ENCODE results near the gene ETNK1.

ETNK1 gene

DNA sequence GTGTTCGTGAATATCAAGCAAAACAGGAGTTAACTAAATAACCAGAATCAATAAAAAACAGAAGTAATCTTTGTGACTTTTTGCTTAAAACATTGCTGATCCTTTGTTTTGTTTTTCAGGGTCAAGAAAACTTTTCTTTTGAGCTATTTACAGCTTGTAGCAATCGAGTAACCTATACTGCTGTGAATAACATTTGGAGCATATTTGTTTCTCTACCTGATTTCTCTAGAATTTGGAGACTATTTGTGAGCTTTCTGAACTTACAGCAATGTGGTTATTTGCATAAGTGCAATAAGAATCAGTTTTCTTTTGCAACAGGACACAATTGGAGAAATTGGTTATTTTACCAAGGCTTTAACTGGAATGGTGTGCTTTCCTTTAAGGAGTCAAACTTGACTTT lies 7.3 kb upstream of the ETNK1 start:
- no peak for DNase-seq (ENCODE audit: low read depth)
- H3K4me3 ChIP-seq (ENCODE audit: low read depth, low read length), result no peak overlapping the region
- TF ChIP-seq, protein P1, sequence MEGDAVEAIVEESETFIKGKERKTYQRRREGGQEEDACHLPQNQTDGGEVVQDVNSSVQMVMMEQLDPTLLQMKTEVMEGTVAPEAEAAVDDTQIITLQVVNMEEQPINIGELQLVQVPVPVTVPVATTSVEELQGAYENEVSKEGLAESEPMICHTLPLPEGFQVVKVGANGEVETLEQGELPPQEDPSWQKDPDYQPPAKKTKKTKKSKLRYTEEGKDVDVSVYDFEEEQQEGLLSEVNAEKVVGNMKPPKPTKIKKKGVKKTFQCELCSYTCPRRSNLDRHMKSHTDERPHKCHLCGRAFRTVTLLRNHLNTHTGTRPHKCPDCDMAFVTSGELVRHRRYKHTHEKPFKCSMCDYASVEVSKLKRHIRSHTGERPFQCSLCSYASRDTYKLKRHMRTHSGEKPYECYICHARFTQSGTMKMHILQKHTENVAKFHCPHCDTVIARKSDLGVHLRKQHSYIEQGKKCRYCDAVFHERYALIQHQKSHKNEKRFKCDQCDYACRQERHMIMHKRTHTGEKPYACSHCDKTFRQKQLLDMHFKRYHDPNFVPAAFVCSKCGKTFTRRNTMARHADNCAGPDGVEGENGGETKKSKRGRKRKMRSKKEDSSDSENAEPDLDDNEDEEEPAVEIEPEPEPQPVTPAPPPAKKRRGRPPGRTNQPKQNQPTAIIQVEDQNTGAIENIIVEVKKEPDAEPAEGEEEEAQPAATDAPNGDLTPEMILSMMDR (IDR thresholded peaks at IDR 0.05; ENCODE audit: low read depth, low read length, missing control alignments), result no peak

DNA sequence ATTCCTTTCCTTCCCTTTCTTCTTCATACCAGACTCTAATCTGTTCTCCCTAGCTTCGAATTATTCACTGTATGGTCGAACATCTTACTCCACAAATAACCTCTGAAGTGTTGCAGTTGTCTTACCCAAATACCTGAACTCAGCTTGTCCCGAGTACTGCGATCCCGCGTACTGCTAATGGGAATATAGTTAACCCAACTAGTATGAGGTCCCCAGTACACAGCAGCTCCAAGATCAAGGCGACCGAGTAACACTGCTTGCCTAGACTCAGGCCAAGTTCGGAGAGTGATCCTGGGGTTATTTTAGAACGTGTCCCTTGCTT lies 462 bp upstream of the ETNK1 start:
- H3K4me3 ChIP-seq (ENCODE audit: low read depth, low read length), result peak overlapping the region; percentile 92
- TF ChIP-seq, protein P1 (IDR thresholded peaks at IDR 0.05; ENCODE audit: low read depth, low read length, missing control alignments), result no peak
- no peak for DNase-seq (ENCODE audit: low read depth)

DNA sequence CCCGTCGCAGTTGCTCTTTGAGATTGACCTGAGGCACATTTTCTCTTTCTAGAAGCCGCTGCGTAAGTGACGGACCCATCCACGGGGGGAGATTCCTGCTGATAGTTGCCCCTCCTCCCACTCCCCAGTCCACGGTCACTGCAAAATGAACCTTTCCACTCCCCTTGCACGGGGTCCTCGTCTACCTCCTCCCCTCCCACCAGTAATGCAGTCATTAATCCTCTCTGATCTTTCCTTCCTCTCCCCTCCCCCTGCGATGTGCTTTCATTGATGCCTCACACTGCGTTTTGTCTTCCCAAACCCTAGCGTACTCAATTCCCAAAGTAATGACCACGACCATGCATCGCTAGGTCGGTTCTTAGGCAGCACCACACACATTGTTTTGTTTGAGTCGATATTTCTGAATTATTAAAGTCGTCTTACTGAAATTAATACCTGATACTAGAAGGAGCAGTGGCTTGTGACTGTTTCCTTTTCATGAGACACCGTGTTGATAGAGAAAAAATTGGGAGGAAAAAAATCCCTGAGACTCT lies 857 bp downstream of the ETNK1 start:
- no peak for DNase-seq (ENCODE audit: low read depth)
- peak overlapping the region; percentile 92 for H3K4me3 ChIP-seq (ENCODE audit: low read depth, low read length)
- TF ChIP-seq, protein P1 (IDR thresholded peaks at IDR 0.05; ENCODE audit: low read depth, low read length, missing control alignments), result no peak

DNA sequence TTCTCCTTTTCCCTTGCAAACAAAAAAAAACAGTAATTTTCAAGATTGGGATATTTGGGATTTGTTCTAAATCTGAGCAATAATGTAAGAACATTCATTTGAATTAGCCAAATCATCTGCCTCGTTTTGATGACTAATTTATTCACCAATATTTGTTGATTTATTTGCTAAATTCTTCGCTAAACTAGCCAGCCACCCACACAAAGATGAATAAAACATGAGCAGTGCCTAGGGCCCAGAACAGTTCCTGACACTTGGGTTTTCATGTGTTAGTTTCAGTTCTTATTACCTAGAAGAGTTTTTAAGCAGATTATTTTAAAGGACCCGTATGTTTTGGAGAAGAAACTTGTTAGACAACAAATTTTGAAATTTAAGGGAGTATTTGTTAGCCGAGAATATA lies 1.4 kb downstream of the ETNK1 start:
- peak; percentile 38 for DNase-seq (ENCODE audit: low read depth)
- H3K4me3 ChIP-seq (ENCODE audit: low read depth, low read length), result peak overlapping the region; percentile 92
- TF ChIP-seq, protein P1 (IDR thresholded peaks at IDR 0.05; ENCODE audit: low read depth, low read length, missing control alignments), result no peak

DNA sequence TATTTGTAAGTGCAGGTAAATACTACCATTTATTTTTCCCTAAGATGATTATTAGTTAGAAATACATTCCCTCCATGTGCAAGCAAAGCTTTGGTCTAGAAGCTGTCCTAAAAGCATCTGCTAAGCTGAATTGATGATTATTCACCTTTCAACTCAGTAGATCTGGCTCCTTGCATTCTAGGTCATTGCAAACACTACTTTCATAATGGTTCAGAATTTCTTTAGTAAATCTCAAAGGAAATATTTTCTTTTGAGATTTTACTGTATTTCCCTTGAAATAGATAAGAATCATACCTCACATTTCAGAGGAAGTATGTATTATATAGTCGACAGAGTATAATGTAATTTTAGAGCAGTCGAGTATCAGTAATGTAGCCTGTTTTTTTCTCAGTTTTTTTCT lies 2.4 kb downstream of the ETNK1 start:
- TF ChIP-seq, protein P1 (IDR thresholded peaks at IDR 0.05; ENCODE audit: low read depth, low read length, missing control alignments), result no peak
- peak overlapping the region; percentile 57 for H3K4me3 ChIP-seq (ENCODE audit: low read depth, low read length)
- no peak for DNase-seq (ENCODE audit: low read depth)

DNA sequence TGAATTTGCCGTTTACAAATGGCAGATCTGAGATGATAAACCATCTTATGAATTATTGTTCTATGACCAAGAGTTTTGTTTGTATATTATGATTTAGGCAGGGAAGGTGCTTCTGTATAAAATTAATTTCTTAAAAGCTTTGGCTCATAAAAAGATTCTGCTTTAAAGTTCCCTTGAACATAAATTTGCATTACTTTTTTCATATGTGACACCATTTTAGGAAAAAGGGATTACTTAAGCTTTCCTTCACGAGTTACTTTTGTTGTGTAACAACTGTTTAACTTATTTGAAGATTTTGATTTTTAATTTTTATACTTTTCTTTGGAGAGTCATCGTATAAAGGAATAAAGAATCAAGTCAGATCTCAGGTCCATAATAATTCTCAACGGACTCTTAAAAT lies 3.3 kb downstream of the ETNK1 start:
- no peak for DNase-seq (ENCODE audit: low read depth)
- TF ChIP-seq, protein P1 (IDR thresholded peaks at IDR 0.05; ENCODE audit: low read depth, low read length, missing control alignments), result no peak
- no peak overlapping the region; the same call in 1 of the 2 replicates for H3K4me3 ChIP-seq (ENCODE audit: low read depth, low read length)

DNA sequence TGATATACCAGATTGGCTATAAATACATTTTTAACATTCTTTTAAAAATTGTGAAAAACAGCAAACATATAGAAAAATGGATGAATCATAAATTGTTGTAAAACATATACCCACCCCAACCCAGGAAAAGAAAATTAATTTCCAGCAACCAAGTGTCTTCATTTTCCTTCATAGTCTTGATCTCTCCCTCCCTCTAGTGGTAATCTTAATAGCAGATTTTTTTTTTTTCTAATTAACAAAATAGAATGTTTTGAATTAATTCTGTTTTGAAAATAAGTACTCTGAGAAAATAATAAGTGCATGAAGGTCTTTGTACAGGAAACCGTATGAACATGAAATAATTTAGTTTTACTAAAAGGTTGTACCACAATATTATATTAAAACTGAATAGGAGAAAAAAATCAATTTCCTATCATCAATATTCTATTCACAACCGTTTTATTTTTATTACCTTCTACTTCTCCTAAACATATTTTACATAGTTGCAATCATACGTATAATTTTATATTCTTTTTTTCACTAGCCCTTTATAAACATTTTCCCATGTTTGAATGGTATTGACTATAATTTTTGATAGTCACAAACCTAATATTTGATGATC lies 7.0 kb downstream of the ETNK1 start:
- DNase-seq (ENCODE audit: low read depth), result no peak
- H3K4me3 ChIP-seq (ENCODE audit: low read depth, low read length), result no peak overlapping the region
- TF ChIP-seq, protein P1 (IDR thresholded peaks at IDR 0.05; ENCODE audit: low read depth, low read length, missing control alignments), result peak; percentile 24

Measured in GM12864 (cell line).